Astrocyte (in vitro differentiated cells and primary cell): ENCODE results near the gene EGFLAM.

Experiments
- CTCF ChIP-seq: IDR thresholded peaks from 2 replicates; pipeline ENCODE4 v1.5.1; 2011; ENCODE audit warnings: low read depth, mild to moderate bottlenecking, inconsistent platforms, low read length, moderate library complexity; ENCODE audit not compliant: insufficient read depth
- EZH2 ChIP-seq: IDR thresholded peaks from 2 replicates; pipeline ENCODE4 v1.6.1; 2012; ENCODE audit warnings: mild to moderate bottlenecking, low read length, inconsistent platforms; ENCODE audit not compliant: insufficient read depth

GRCh38 chr5:38234737-38235136, 23.6 kb upstream of the EGFLAM start:
- no peak for TF ChIP-seq CTCF
- TF ChIP-seq EZH2, result no peak
